Thyroid gland (tissue), 4 donors: ENCODE results near the gene ARNT2. TPM values are rescaled to one million over a fixed set of nuclear protein-coding genes. Genes with fewer than 3 reads are reported as not detected.
"Not testable (repeated sequence)": the region's sequence is repeated elsewhere in the genome, so short reads cannot be mapped to it uniquely, and the experiment has no call there.

Source experiments
- DNase-seq, 2 donors: peaks; one replicate each; pipeline ENCODE4 v3.0.0-alpha.2; 2019
- H3K27ac ChIP-seq, 3 donors: fragments of 200-600 bp; sonication (generic); 1 replicate in 2 of 3; 2 replicates in 1 of 3; pipeline ENCODE4 v1.5.1; 2016 to 2019; ENCODE audit warnings: mild to moderate bottlenecking in 1 of 3, moderate library complexity in 1 of 3
- H3K27me3 ChIP-seq: fragments of 200-600 bp; sonication (generic); one replicate; pipeline ENCODE4 v1.5.1; 2019
- H3K36me3 ChIP-seq, 2 donors: fragments of 200-600 bp; sonication (generic); one replicate each; pipeline ENCODE4 v1.5.1; 2016 to 2019
- H3K4me1 ChIP-seq, 2 donors: fragments of 200-600 bp; sonication (generic); one replicate each; pipeline ENCODE4 v1.5.1; 2017 to 2019
- H3K4me3 ChIP-seq, 3 donors: fragments of 200-600 bp; sonication (generic); replicated peaks in 1 of 3; 1 replicate in 2 of 3; 2 replicates in 1 of 3; pipeline ENCODE4 v1.5.1; 2016; ENCODE audit warnings: mild to moderate bottlenecking in 1 of 3
- H3K9me3 ChIP-seq: fragments of 200-600 bp; sonication (generic); one replicate; pipeline ENCODE4 v1.5.1; 2017
- CTCF ChIP-seq, 6 experiments: fragments of 200-600 bp in 3 of 6; fragments of 450-650 bp in 3 of 6; sonication (generic) in 3 of 6; IDR thresholded peaks; one replicate each; pipeline ENCODE4 v1.5.1; 2016 to 2019; ENCODE audit warnings: antibody characterized with exemption in 6 of 6, mild to moderate bottlenecking in 2 of 6, inconsistent platforms in 1 of 6, moderate library complexity in 1 of 6
- POLR2A ChIP-seq, 2 donors: fragments of 450-650 bp; IDR thresholded peaks; one replicate each; pipeline ENCODE4 v1.6.1; 2017; ENCODE audit warnings: antibody characterized with exemption in 2 of 2, mild to moderate bottlenecking in 2 of 2, moderate library complexity in 1 of 2
- WGBS, 2 donors: methylation state at CpG; one replicate each; pipeline ENCODE4 v1.1.5; 2017; 5-methylcytosine and 5-hydroxymethylcytosine counted together
- intact Hi-C: fragments of 100-400 bp; cut with DNase I; formaldehyde crosslinking; loops from one replicate; pipeline ENCODE4 v1.15.1; 2023
- total RNA-seq, 4 donors: library from RNA; depleted of rRNA; stranded (reverse); fragments of >200 nt; gene quantifications; one replicate each; pipeline ENCODE4 v1.2.3, GENCODE V29; 2016

Gene ARNT2
- total RNA-seq, 4 donors from 2014 or later: 9.4 to 19.1 (median 13.8) TPM

- 61% methylated on average over 1 of the region's 1 CpG for WGBS, 2 donors
- no peak overlapping the region for H3K4me3 ChIP-seq
- no peak for DNase-seq
- TF ChIP-seq POLR2A (IDR thresholded peaks at IDR 0.05) (no peak), CTCF (IDR thresholded peaks at IDR 0.05) (no peak)
- intact Hi-C loops: no loop called here
- H3K9me3 ChIP-seq: no peaks in the 10 kb centered on the region
- no peaks in the 10 kb centered on the region for H3K27me3 ChIP-seq
- no peaks in the 10 kb centered on the region for H3K4me1 ChIP-seq
- H3K36me3 ChIP-seq: no peaks in the 10 kb centered on the region
- no peak overlapping the region for H3K27ac ChIP-seq
Measured at GRCh38 chr15:80386151-80386550, 18.0 kb upstream of the ARNT2 start.

DNA sequence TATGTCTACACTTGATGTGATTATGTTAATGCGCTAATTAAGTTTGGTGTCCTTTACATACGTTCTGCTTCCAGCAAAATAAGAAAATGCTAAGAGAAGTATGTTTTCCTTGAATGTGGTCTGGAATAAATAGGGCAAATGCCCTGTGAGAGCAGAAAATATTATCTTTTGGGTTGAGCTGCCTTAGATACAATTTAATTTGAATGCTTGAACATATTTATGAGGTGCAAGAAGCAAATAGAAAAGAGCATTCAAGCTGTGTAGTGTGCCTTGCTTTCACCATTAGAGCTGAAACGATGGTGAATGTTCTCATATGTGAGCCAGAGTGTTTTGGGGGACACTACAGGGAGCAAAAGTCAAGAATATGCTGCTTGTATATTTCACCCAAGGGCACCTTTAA is 15.9 kb upstream of the ARNT2 start:
- Histone ChIP-seq H3K4me3 (no peak overlapping the region), H3K36me3 (no peaks in the 10 kb centered on the region), H3K27ac (no peak overlapping the region), H3K9me3 (no peaks in the 10 kb centered on the region), H3K27me3 (no peaks in the 10 kb centered on the region), H3K4me1 (no peaks in the 10 kb centered on the region)
- intact Hi-C loops: no loop called here
- DNase-seq: no peak
- 76 to 88% methylated on average over 3 of the region's 3 CpGs for WGBS, 2 donors
- TF ChIP-seq CTCF (IDR thresholded peaks at IDR 0.05) (no peak), POLR2A (IDR thresholded peaks at IDR 0.05) (no peak)

DNA sequence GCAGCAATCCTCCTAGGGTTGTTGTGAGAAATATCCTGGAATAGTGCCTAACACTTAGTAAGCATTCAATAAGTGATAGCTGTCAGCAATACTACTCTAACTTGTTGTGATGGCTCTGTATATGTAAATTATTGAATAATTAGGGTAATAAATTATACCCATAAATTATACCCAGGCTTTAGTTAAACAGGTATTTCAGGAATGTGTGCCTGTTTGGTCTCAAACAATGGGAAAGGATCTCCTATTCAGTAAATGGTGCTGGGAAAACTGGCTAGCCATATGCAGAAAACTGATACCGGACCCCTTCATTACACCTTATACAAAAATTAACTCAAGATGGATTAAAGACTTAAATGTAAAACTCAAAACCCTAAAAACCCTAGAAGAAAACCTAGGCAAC is 14.8 kb upstream of the ARNT2 start:
- no peak for TF ChIP-seq CTCF (IDR thresholded peaks at IDR 0.05)
- no peak for TF ChIP-seq POLR2A (IDR thresholded peaks at IDR 0.05)
- H3K4me3 ChIP-seq: no peak overlapping the region
- 76 to 77% methylated on average over 1 of the region's 1 CpG for WGBS, 2 donors
- H3K36me3 ChIP-seq: no peaks in the 10 kb centered on the region
- intact Hi-C loops: no loop called here
- H3K9me3 ChIP-seq: no peaks in the 10 kb centered on the region
- no peaks in the 10 kb centered on the region for H3K4me1 ChIP-seq
- DNase-seq: no peak
- H3K27me3 ChIP-seq: no peaks in the 10 kb centered on the region
- H3K27ac ChIP-seq: no peak overlapping the region

- H3K27ac ChIP-seq, H3K27me3 ChIP-seq, DNase-seq, H3K4me1 ChIP-seq, H3K4me3 ChIP-seq, H3K9me3 ChIP-seq, H3K36me3 ChIP-seq, intact Hi-C loops: not testable (repeated sequence)
- WGBS, 2 donors: 86 to 98% methylated on average over 1 of the region's 1 CpG
Measured at GRCh38 chr15:80390942-80391341, 13.2 kb upstream of the ARNT2 start.

DNA sequence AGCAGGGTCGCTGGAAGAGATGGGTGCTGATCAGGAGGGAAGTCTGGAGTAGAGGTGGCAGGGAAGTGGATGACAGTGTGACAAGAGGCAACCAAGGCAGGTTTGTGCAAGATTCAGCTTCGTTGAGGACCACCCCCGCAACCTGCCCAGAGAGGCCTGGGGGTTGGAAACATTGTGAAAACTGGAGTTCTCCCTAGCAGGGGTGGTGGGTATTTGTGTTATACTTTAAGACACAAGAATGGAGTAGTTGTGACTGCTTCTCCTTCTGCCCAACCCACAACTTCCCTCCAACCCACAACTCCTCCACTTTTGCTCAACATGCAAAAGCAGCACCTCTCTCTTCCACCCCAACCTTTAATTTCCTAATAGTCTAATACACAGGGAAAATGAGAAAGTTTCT is 8.6 kb upstream of the ARNT2 start:
- Histone ChIP-seq H3K4me1 (no peaks in the 10 kb centered on the region), H3K9me3 (no peaks in the 10 kb centered on the region), H3K27me3 (no peaks in the 10 kb centered on the region), H3K36me3 (no peaks in the 10 kb centered on the region), H3K4me3 (no peak overlapping the region), H3K27ac (no peak overlapping the region)
- WGBS, 2 donors: 83 to 91% methylated on average over 3 of the region's 3 CpGs
- no peak for DNase-seq
- TF ChIP-seq POLR2A (IDR thresholded peaks at IDR 0.05): no peak
- TF ChIP-seq CTCF (IDR thresholded peaks at IDR 0.05): no peak
- intact Hi-C loops: no loop called here

GRCh38 chr15:80396096-80396495 is 8.1 kb upstream of the ARNT2 start:
- WGBS, 2 donors: 80 to 84% methylated on average over 7 of the region's 7 CpGs
- TF ChIP-seq POLR2A (IDR thresholded peaks at IDR 0.05): no peak
- no peak for TF ChIP-seq CTCF (IDR thresholded peaks at IDR 0.05)
- H3K9me3 ChIP-seq: no peaks in the 10 kb centered on the region

More at GRCh38 chr15:80396096-80396495, 8.1 kb upstream of the ARNT2 start:
- DNase-seq: no peak
- Histone ChIP-seq H3K27me3 (no peaks in the 10 kb centered on the region), H3K4me1 (peaks cover 0 to 3% of the 10 kb centered on the region in 2 donors), H3K36me3 (no peaks in the 10 kb centered on the region), H3K4me3 (no peak overlapping the region), H3K27ac (no peak overlapping the region)
- intact Hi-C loops: no loop called here
